Pancreas (tissue), 10 donors: Measurements from ENCODE around the gene LMBR1. TPM values are rescaled to one million over a fixed set of nuclear protein-coding genes. Genes with fewer than 3 reads are reported as not detected.
"Not testable (repeated sequence)": the region's sequence is repeated elsewhere in the genome, so short reads cannot be mapped to it uniquely, and the experiment has no call there.

Experiments
- ATAC-seq, 4 donors: fragments of 200-7000 bp; cut with Tn5 transposase; one replicate each; pipeline versions ENCODE4 v1.8.0 to v1.9.1; 2020; ENCODE audit warnings: mild to moderate bottlenecking in 4 of 4, moderate library complexity in 4 of 4
- DNase-seq, 6 donors: peaks; one replicate each; pipeline ENCODE4 v3.0.0-alpha.2; 2020
- FAIRE-seq: peaks from 2 replicates; lab custom pipeline; 2012; peaks lifted over from hg19 to GRCh38; lab: Jason Lieb, UNC
- H3K27ac ChIP-seq, 4 donors: fragments of 200-600 bp; sonication (generic); 1 replicate in 3 of 4; 2 replicates in 1 of 4; pipeline versions ENCODE4 v1.5.0 to v1.8.0; 2020
- H3K27me3 ChIP-seq, 4 donors: fragments of 200-600 bp; one replicate each; pipeline ENCODE4 v1.8.0; 2021
- H3K36me3 ChIP-seq, 3 donors: fragments of 200-600 bp; sonication (generic) in 1 of 3; one replicate each; pipeline versions ENCODE4 v1.5.0 to v1.8.0; 2020 to 2021
- H3K4me1 ChIP-seq, 3 donors: fragments of 200-600 bp; one replicate each; pipeline ENCODE4 v1.8.0; 2021
- H3K4me3 ChIP-seq, 4 donors: fragments of 200-600 bp; sonication (generic) in 2 of 4; one replicate each; pipeline versions ENCODE4 v1.5.0 to v1.8.0; 2020 to 2021
- H3K9me3 ChIP-seq, 4 donors: fragments of 200-600 bp; one replicate each; pipeline ENCODE4 v1.8.0; 2021
- CTCF ChIP-seq, 4 donors: fragments of 200-600 bp; sonication (generic) in 3 of 4; IDR thresholded peaks; one replicate each; pipeline versions ENCODE4 v1.5.0 to v1.8.0; 2021; ENCODE audit warnings: antibody characterized with exemption in 4 of 4
- WGBS, 2 donors: extraction: QIAGEN DNeasy Blood & Tissue Kit; methylation state at CpG; one replicate each; pipeline ENCODE4 v1.1.7; 2013; 5-methylcytosine and 5-hydroxymethylcytosine counted together
- intact Hi-C, 3 donors: fragments of 100-400 bp; cut with DNase I; formaldehyde crosslinking; loops; one replicate each; pipeline versions ENCODE4 v1.11.1 to v1.14.2; 2022
- polyA plus RNA-seq, 2 donors: library from polyadenylated mRNA; stranded (reverse); fragments of 200-250 nt; gene quantifications; one replicate each; pipeline ENCODE4 v1.2.3, GENCODE V29; 2013
- total RNA-seq, 6 donors: library from RNA; stranded (reverse); fragmentation: NEBNext Ultra II Directional in 4 of 6; extraction: Animal tissue kit (Norgen Biotek cat#: 25700) in 4 of 6; gene quantifications; one replicate each; pipeline versions ENCODE4 v1.2.1 to v1.2.4, GENCODE V29; 2021 to 2023
- donor health status: healthy with polysubstance abuse.
- donor health status: DM: no; HTN: no; CAD: no; lungs with moderate emphysema.
- donor health status: DM: no; HTN: no; CAD: no.
- donor health status: control.
- donor health status: control.
- donor health status: Bipolar disorder and iron deficiency.
- donor health status: DM: yes; HTN: yes; CAD: no.
- donor health status: DM: no; HTN: no; CAD: no.
- donor health status: DM: no; HTN: no; CAD: no.
- donor health status: DM: yes; HTN: yes; CAD: no.

The LMBR1 gene
- total and polyA plus RNA-seq, 8 donors, result 6.7 to 40.4 (median 24.7) TPM

- Histone ChIP-seq H3K4me3 (no peak overlapping the region), H3K27ac (peak overlapping the region; percentile 13 to 69 (median 29)), H3K9me3 (no peaks in the 10 kb centered on the region), H3K36me3 (no peaks in the 10 kb centered on the region), H3K27me3 (no peaks in the 10 kb centered on the region), H3K4me1 (peaks cover 0 to 16% (median 15%) of the 10 kb centered on the region in 3 donors)
- DNase-seq, result no peak
- 6 to 14% methylated on average over 1 of the region's 1 CpG for whole genome bisulfite sequencing, 2 donors
- intact Hi-C loops, result no loop called here
- FAIRE-seq, result no peak
- TF ChIP-seq CTCF (IDR thresholded peaks at IDR 0.05), result no peak
- ATAC-seq, result peak; percentile 51 to 55 (median 54)
Measured at GRCh38 chr7:156918635-156919034, 25.7 kb upstream of the LMBR1 start.

GRCh38 chr7:156909574-156910252 lies 16.7 kb upstream of the LMBR1 start:
- H3K4me1 ChIP-seq, ATAC-seq, intact Hi-C loops, DNase-seq, H3K27me3 ChIP-seq, H3K4me3 ChIP-seq, FAIRE-seq, H3K36me3 ChIP-seq, H3K9me3 ChIP-seq, H3K27ac ChIP-seq: not testable (repeated sequence)
- 47 to 60% methylated on average over 3 of the region's 3 CpGs for WGBS, 2 donors

GRCh38 chr7:156907656-156908055 lies 14.7 kb upstream of the LMBR1 start:
- WGBS, 2 donors, result 68 to 86% methylated on average over 4 of the region's 4 CpGs
- no peak for TF ChIP-seq CTCF (IDR thresholded peaks at IDR 0.05)
- H3K36me3 ChIP-seq, result no peaks in the 10 kb centered on the region
- no peak for DNase-seq
- intact Hi-C loops, result no loop called here
- H3K4me3 ChIP-seq, result no peak overlapping the region
- no peak overlapping the region for H3K27ac ChIP-seq
- no peaks in the 10 kb centered on the region for H3K27me3 ChIP-seq
- H3K9me3 ChIP-seq, result no peaks in the 10 kb centered on the region
- no peak for FAIRE-seq
- ATAC-seq, result no peak
- no peaks in the 10 kb centered on the region for H3K4me1 ChIP-seq

- H3K4me3 ChIP-seq, result no peak overlapping the region
- WGBS, 2 donors, result 70 to 82% methylated on average over 4 of the region's 4 CpGs
- no peaks in the 10 kb centered on the region for H3K27me3 ChIP-seq
- no peak for TF ChIP-seq CTCF (IDR thresholded peaks at IDR 0.05)
- no peaks in the 10 kb centered on the region for H3K9me3 ChIP-seq
- H3K4me1 ChIP-seq, result no peaks in the 10 kb centered on the region
- DNase-seq (peak in 1 of 6 donors; percentile 28), FAIRE-seq (no peak), ATAC-seq (no peak)
- no peak overlapping the region for H3K27ac ChIP-seq
- no peaks in the 10 kb centered on the region for H3K36me3 ChIP-seq
- intact Hi-C loops, result no loop called here
Measured at GRCh38 chr7:156906200-156906649, 13.2 kb upstream of the LMBR1 start.

GRCh38 chr7:156903232-156903909 lies 10.4 kb upstream of the LMBR1 start:
- WGBS, 2 donors, result 56 to 68% methylated on average over 10 of the region's 10 CpGs
- FAIRE-seq, result no peak
- peak in 2 of 4 donors; percentile 34 to 58 for ATAC-seq

GRCh38 chr7:156900093-156900492 lies 7.1 kb upstream of the LMBR1 start:
- FAIRE-seq, result not testable (repeated sequence)
- WGBS, 2 donors, result 65 to 85% methylated on average over 9 of the region's 9 CpGs

More at GRCh38 chr7:156903232-156903909, 10.4 kb upstream of the LMBR1 start:
- no peaks in the 10 kb centered on the region for H3K4me1 ChIP-seq
- H3K36me3 ChIP-seq, result no peaks in the 10 kb centered on the region
- no peak for TF ChIP-seq CTCF (IDR thresholded peaks at IDR 0.05)
- no peak overlapping the region for H3K27ac ChIP-seq
- intact Hi-C loops, result no loop called here
- no peaks in the 10 kb centered on the region for H3K27me3 ChIP-seq
- no peak overlapping the region for H3K4me3 ChIP-seq
- no peaks in the 10 kb centered on the region for H3K9me3 ChIP-seq
- no peak for DNase-seq

More at GRCh38 chr7:156900093-156900492, 7.1 kb upstream of the LMBR1 start:
- ATAC-seq, H3K9me3 ChIP-seq, H3K27ac ChIP-seq, H3K4me1 ChIP-seq, H3K36me3 ChIP-seq, intact Hi-C loops, H3K27me3 ChIP-seq, DNase-seq, H3K4me3 ChIP-seq: not testable (repeated sequence)
